ENCODE results near the gene KLHL29.

KLHL29 gene

GRCh38 chr2:23681356-23682140 lies 296.6 kb downstream of the KLHL29 start:
- no peak for DNase-seq (ENCODE audit: low read depth in 2 of 2)

GRCh38 chr2:23682481-23682880 lies 297.5 kb downstream of the KLHL29 start:
- DNase-seq (ENCODE audit: low read depth in 2 of 2): no peak

GRCh38 chr2:23683001-23683400 lies 298.0 kb downstream of the KLHL29 start:
- DNase-seq (ENCODE audit: low read depth in 2 of 2): no peak

GRCh38 chr2:23684395-23685176 lies 299.6 kb downstream of the KLHL29 start:
- DNase-seq (ENCODE audit: low read depth in 2 of 2): no peak

- no peak for DNase-seq (ENCODE audit: low read depth in 2 of 2)
Observed at GRCh38 chr2:23685181-23685580, 300.2 kb downstream of the KLHL29 start.

- DNase-seq (ENCODE audit: low read depth in 2 of 2): no peak
Observed at GRCh38 chr2:23685706-23686105, 300.7 kb downstream of the KLHL29 start.

- no peak for DNase-seq (ENCODE audit: low read depth in 2 of 2)
Observed at GRCh38 chr2:23686405-23687029, 301.5 kb downstream of the KLHL29 start.

GRCh38 chr2:23687214-23687613 lies 302.2 kb downstream of the KLHL29 start:
- DNase-seq (ENCODE audit: low read depth in 2 of 2): no peak

- no peak for DNase-seq (ENCODE audit: low read depth in 2 of 2)
Observed at GRCh38 chr2:23687713-23688112, 302.7 kb downstream of the KLHL29 start.

GRCh38 chr2:23688486-23689130 lies 303.6 kb downstream of the KLHL29 start:
- no peak for DNase-seq (ENCODE audit: low read depth in 2 of 2)

- DNase-seq (ENCODE audit: low read depth in 2 of 2): no peak
Observed at GRCh38 chr2:23689131-23689700, 304.2 kb downstream of the KLHL29 start.

- DNase-seq (ENCODE audit: low read depth in 2 of 2): no peak
Observed at GRCh38 chr2:23689891-23690290, 304.9 kb downstream of the KLHL29 start.

- no peak for DNase-seq (ENCODE audit: low read depth in 2 of 2)
Observed at GRCh38 chr2:23690421-23691105, 305.6 kb downstream of the KLHL29 start.

GRCh38 chr2:23691106-23691470 lies 306.1 kb downstream of the KLHL29 start:
- DNase-seq (ENCODE audit: low read depth in 2 of 2): no peak

GRCh38 chr2:23691565-23691964 lies 306.6 kb downstream of the KLHL29 start:
- DNase-seq (ENCODE audit: low read depth in 2 of 2): no peak

GRCh38 chr2:23692263-23692662 lies 307.3 kb downstream of the KLHL29 start:
- DNase-seq (ENCODE audit: low read depth in 2 of 2): no peak

- no peak for DNase-seq (ENCODE audit: low read depth in 2 of 2)
Observed at GRCh38 chr2:23692851-23693605, 308.0 kb downstream of the KLHL29 start.

- no peak for DNase-seq (ENCODE audit: low read depth in 2 of 2)
Observed at GRCh38 chr2:23693606-23693951, 308.6 kb downstream of the KLHL29 start.

- no peak for DNase-seq (ENCODE audit: low read depth in 2 of 2)
Observed at GRCh38 chr2:23694058-23695045, 309.4 kb downstream of the KLHL29 start.

Measured in stimulated activated CD8-positive, alpha-beta memory T cell treated with anti-CD3 and anti-CD28 coated beads, Interleukin-15, amount 100 ng/mL, for 48 hours (primary cell).